ENCODE measurements around the gene SND1.

SND1 gene

GRCh38 chr7:127625331-127625730 lies 26.7 kb upstream of the SND1 start:
- DNase-seq = no peak
- H3K4me3 ChIP-seq (ENCODE audit: insufficient read depth, low read depth, low read length, poor library complexity, severe bottlenecking) = no peak overlapping the region
- H3K27ac ChIP-seq (ENCODE audit: insufficient read depth, low read length, poor library complexity, severe bottlenecking) = no peak overlapping the region
- H3K27me3 ChIP-seq (replicated peaks; ENCODE audit: control insufficient read depth, insufficient read depth, low read length, poor library complexity, severe bottlenecking) = peaks cover 6% of the 10 kb centered on the region
- no peaks in the 10 kb centered on the region for H3K36me3 ChIP-seq (ENCODE audit: control insufficient read depth, insufficient read depth, low read length)
- no peaks in the 10 kb centered on the region for H3K9me3 ChIP-seq (ENCODE audit: control insufficient read depth, low read length)
- H3K4me1 ChIP-seq (ENCODE audit: control insufficient read depth, insufficient read depth, low read length, poor library complexity, severe bottlenecking) = no peaks in the 10 kb centered on the region

DNA sequence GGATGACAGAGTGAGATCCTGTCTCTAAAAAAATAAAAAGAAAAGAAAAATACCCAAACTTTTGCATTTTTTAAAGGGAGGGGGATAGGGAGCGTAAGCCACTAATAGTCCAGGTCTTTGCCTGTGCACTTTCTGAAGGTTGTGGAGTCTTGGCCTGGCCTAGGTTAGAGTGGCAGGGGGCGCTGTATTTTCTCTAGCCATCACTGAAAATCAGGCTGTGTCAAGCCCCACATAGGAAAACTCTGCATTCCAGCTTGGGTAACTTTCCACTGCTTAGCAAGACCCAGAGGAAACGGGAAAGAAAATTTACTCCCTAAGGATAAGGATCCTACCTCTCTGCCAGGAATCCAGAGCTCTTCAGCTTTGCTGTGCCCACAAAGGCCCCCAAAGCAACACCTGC lies 23.5 kb upstream of the SND1 start:
- no peaks in the 10 kb centered on the region for H3K4me1 ChIP-seq (ENCODE audit: control insufficient read depth, insufficient read depth, low read length, poor library complexity, severe bottlenecking)
- DNase-seq = no peak
- no peaks in the 10 kb centered on the region for H3K9me3 ChIP-seq (ENCODE audit: control insufficient read depth, low read length)
- no peaks in the 10 kb centered on the region for H3K27me3 ChIP-seq (replicated peaks; ENCODE audit: control insufficient read depth, insufficient read depth, low read length, poor library complexity, severe bottlenecking)
- H3K4me3 ChIP-seq (ENCODE audit: insufficient read depth, low read depth, low read length, poor library complexity, severe bottlenecking) = no peak overlapping the region
- no peak overlapping the region for H3K27ac ChIP-seq (ENCODE audit: insufficient read depth, low read length, poor library complexity, severe bottlenecking)
- no peaks in the 10 kb centered on the region for H3K36me3 ChIP-seq (ENCODE audit: control insufficient read depth, insufficient read depth, low read length)

DNA sequence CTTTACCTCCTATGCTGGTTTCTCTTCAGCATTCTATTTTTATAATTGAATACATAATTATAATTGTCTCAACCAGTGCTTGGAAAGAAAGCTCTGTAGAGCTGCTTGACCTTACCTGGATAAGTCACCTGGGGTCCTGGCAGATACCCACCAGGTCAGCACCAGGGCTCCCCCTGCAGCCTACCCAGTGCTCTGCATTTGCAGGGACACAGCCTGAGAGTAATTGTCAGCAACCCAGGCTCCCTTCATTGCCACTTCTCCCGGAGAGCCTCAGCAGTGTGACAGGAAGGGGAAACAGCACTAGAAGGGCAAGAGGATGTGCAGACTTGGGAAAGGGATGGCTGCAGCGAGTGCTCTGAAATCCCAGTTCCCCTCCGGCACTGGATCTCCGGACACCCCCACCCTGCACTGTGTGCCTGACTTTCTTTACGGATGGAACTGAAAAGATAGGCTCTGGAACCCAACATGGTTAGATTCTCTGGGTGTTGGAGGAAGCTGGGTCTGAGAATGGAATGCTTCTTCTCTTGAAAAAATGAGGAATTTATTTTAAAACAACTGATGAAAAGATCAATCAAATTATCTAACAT lies 22.6 kb upstream of the SND1 start:
- DNase-seq = no peak
- Histone ChIP-seq H3K27me3 (replicated peaks; ENCODE audit: control insufficient read depth, insufficient read depth, low read length, poor library complexity, severe bottlenecking) (no peaks in the 10 kb centered on the region), H3K4me3 (ENCODE audit: insufficient read depth, low read depth, low read length, poor library complexity, severe bottlenecking) (no peak overlapping the region), H3K9me3 (ENCODE audit: control insufficient read depth, low read length) (no peaks in the 10 kb centered on the region), H3K4me1 (ENCODE audit: control insufficient read depth, insufficient read depth, low read length, poor library complexity, severe bottlenecking) (no peaks in the 10 kb centered on the region), H3K36me3 (ENCODE audit: control insufficient read depth, insufficient read depth, low read length) (no peaks in the 10 kb centered on the region), H3K27ac (ENCODE audit: insufficient read depth, low read length, poor library complexity, severe bottlenecking) (no peak overlapping the region)

DNA sequence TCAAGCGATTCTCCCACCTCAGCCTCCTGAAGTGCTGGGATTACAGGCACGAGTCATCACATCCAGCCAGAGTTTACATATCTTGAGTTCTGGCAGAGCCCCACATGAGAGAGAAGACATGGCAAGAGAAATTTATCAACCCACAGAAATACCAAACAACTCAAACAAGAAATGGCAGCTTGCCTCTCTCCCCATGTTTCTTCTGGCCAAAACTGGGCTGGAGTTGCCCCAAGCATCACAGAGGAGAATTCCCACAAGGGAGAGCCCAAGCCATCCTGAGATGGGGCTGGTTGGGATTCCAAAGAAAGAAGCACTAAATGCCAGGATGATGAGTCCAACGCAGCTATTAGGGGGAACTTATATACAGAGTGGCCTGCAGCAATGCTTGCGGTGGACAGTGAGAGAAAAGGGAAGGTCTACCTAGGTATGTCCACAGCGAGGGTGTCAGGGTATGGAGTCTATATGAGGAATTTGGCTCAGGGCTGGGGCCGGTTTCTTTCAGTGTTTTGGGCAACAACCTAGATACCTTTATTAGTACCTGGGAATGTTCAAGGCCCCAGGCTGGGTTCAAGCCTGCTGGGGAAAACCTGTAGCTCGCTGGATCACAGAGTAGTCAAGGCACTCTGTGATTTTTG lies 19.6 kb upstream of the SND1 start:
- no peaks in the 10 kb centered on the region for H3K36me3 ChIP-seq (ENCODE audit: control insufficient read depth, insufficient read depth, low read length)
- no peak overlapping the region for H3K27ac ChIP-seq (ENCODE audit: insufficient read depth, low read length, poor library complexity, severe bottlenecking)
- no peaks in the 10 kb centered on the region for H3K9me3 ChIP-seq (ENCODE audit: control insufficient read depth, low read length)
- no peak for DNase-seq
- no peaks in the 10 kb centered on the region for H3K4me1 ChIP-seq (ENCODE audit: control insufficient read depth, insufficient read depth, low read length, poor library complexity, severe bottlenecking)
- H3K4me3 ChIP-seq (ENCODE audit: insufficient read depth, low read depth, low read length, poor library complexity, severe bottlenecking) = no peak overlapping the region
- H3K27me3 ChIP-seq (replicated peaks; ENCODE audit: control insufficient read depth, insufficient read depth, low read length, poor library complexity, severe bottlenecking) = peaks cover 4% of the 10 kb centered on the region

DNA sequence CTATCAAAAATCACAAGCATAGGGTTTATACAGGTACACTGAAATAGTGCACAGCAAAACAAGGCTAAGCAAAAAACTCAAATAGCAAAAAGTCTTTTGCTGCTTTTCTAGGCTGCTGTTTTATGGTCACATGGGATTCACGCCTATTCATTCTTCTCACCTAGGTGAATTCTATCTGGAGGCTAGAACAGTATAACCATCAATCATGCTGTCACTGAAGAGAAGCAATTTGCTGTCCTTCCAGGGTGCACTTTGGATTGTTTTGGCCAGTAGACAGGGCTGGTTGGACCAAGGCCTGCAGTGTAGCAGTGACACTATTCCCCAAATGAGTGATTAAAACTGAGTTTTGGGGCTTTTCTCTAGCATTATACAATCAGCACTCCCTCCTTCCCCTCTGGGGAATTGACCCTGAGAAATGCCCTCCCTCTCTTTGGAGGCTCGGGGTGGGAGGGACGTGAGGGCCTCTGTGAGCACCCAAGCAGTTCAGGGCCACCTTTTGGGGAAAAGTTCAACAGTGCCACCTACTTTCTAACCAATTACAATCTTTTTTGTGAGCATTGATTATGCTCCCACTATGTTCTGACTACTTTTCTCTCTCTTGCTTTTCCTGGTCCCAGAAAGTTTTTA lies 16.2 kb upstream of the SND1 start:
- Histone ChIP-seq H3K9me3 (ENCODE audit: control insufficient read depth, low read length) (no peaks in the 10 kb centered on the region), H3K27me3 (replicated peaks; ENCODE audit: control insufficient read depth, insufficient read depth, low read length, poor library complexity, severe bottlenecking) (peaks cover 4% of the 10 kb centered on the region), H3K4me3 (ENCODE audit: insufficient read depth, low read depth, low read length, poor library complexity, severe bottlenecking) (no peak overlapping the region), H3K27ac (ENCODE audit: insufficient read depth, low read length, poor library complexity, severe bottlenecking) (no peak overlapping the region), H3K36me3 (ENCODE audit: control insufficient read depth, insufficient read depth, low read length) (no peaks in the 10 kb centered on the region), H3K4me1 (ENCODE audit: control insufficient read depth, insufficient read depth, low read length, poor library complexity, severe bottlenecking) (no peaks in the 10 kb centered on the region)
- DNase-seq = no peak

- H3K4me1 ChIP-seq (ENCODE audit: control insufficient read depth, insufficient read depth, low read length, poor library complexity, severe bottlenecking) = no peaks in the 10 kb centered on the region
- H3K9me3 ChIP-seq (ENCODE audit: control insufficient read depth, low read length) = no peaks in the 10 kb centered on the region
- peaks cover 4% of the 10 kb centered on the region for H3K27me3 ChIP-seq (replicated peaks; ENCODE audit: control insufficient read depth, insufficient read depth, low read length, poor library complexity, severe bottlenecking)
- H3K27ac ChIP-seq (ENCODE audit: insufficient read depth, low read length, poor library complexity, severe bottlenecking) = no peak overlapping the region
- H3K36me3 ChIP-seq (ENCODE audit: control insufficient read depth, insufficient read depth, low read length) = no peaks in the 10 kb centered on the region
- DNase-seq = no peak
- no peak overlapping the region for H3K4me3 ChIP-seq (ENCODE audit: insufficient read depth, low read depth, low read length, poor library complexity, severe bottlenecking)
Observed at GRCh38 chr7:127638197-127638596, 13.8 kb upstream of the SND1 start.

DNA sequence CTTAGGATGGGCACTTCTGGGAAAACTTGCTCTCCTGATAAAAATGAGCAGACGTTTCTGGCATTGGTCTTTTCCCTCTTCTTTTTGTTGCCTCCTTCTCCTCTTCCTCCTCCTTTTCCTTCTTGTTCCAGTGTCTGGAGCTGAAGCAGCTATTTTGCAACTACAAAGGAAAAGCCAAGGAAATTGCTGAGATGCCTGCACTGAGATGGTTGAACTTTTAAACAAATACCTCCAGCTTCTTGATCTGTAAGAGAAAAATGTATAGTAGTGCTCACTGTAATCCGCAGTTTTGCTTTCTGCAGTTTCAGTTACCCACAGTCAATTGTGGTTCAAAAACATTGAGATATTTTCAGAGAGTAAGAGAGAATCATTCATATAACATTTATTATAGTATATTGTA lies 7.5 kb upstream of the SND1 start:
- no peak for DNase-seq
- H3K27ac ChIP-seq (ENCODE audit: insufficient read depth, low read length, poor library complexity, severe bottlenecking) = no peak overlapping the region
- H3K9me3 ChIP-seq (ENCODE audit: control insufficient read depth, low read length) = no peaks in the 10 kb centered on the region
- no peaks in the 10 kb centered on the region for H3K27me3 ChIP-seq (replicated peaks; ENCODE audit: control insufficient read depth, insufficient read depth, low read length, poor library complexity, severe bottlenecking)
- no peaks in the 10 kb centered on the region for H3K36me3 ChIP-seq (ENCODE audit: control insufficient read depth, insufficient read depth, low read length)
- H3K4me1 ChIP-seq (ENCODE audit: control insufficient read depth, insufficient read depth, low read length, poor library complexity, severe bottlenecking) = no peaks in the 10 kb centered on the region
- H3K4me3 ChIP-seq (ENCODE audit: insufficient read depth, low read depth, low read length, poor library complexity, severe bottlenecking) = no peak overlapping the region

DNA sequence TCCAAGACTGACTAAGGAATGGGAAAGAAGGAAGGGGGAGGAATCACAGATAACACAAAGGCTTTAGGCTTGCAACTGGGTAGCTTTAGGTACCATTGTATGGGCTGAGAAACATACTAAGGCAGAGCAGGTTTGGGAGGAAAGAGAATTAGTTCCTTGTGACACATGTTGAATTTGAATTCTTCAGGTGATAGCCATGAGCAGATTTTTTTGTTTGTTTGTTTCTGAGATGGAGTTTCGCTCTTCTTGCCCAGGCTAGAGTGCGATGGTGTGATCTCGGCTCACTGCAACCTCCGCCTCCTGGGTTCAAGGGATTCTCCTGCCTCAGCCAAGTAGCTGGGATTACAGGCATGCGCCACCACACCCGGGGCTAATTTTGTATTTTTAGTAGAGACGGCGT lies 4.4 kb upstream of the SND1 start:
- Histone ChIP-seq H3K4me3 (ENCODE audit: insufficient read depth, low read depth, low read length, poor library complexity, severe bottlenecking) (no peak overlapping the region), H3K36me3 (ENCODE audit: control insufficient read depth, insufficient read depth, low read length) (no peaks in the 10 kb centered on the region), H3K9me3 (ENCODE audit: control insufficient read depth, low read length) (no peaks in the 10 kb centered on the region), H3K4me1 (ENCODE audit: control insufficient read depth, insufficient read depth, low read length, poor library complexity, severe bottlenecking) (no peaks in the 10 kb centered on the region), H3K27me3 (replicated peaks; ENCODE audit: control insufficient read depth, insufficient read depth, low read length, poor library complexity, severe bottlenecking) (no peaks in the 10 kb centered on the region), H3K27ac (ENCODE audit: insufficient read depth, low read length, poor library complexity, severe bottlenecking) (no peak overlapping the region)
- no peak for DNase-seq

GRCh38 chr7:127648986-127649385 lies 3.0 kb upstream of the SND1 start:
- no peak overlapping the region for H3K4me3 ChIP-seq (ENCODE audit: insufficient read depth, low read depth, low read length, poor library complexity, severe bottlenecking)
- H3K27me3 ChIP-seq (replicated peaks; ENCODE audit: control insufficient read depth, insufficient read depth, low read length, poor library complexity, severe bottlenecking) = no peaks in the 10 kb centered on the region
- no peak for DNase-seq
- H3K36me3 ChIP-seq (ENCODE audit: control insufficient read depth, insufficient read depth, low read length) = no peaks in the 10 kb centered on the region
- no peaks in the 10 kb centered on the region for H3K9me3 ChIP-seq (ENCODE audit: control insufficient read depth, low read length)
- H3K27ac ChIP-seq (ENCODE audit: insufficient read depth, low read length, poor library complexity, severe bottlenecking) = no peak overlapping the region
- H3K4me1 ChIP-seq (ENCODE audit: control insufficient read depth, insufficient read depth, low read length, poor library complexity, severe bottlenecking) = peaks cover 10% of the 10 kb centered on the region

DNA sequence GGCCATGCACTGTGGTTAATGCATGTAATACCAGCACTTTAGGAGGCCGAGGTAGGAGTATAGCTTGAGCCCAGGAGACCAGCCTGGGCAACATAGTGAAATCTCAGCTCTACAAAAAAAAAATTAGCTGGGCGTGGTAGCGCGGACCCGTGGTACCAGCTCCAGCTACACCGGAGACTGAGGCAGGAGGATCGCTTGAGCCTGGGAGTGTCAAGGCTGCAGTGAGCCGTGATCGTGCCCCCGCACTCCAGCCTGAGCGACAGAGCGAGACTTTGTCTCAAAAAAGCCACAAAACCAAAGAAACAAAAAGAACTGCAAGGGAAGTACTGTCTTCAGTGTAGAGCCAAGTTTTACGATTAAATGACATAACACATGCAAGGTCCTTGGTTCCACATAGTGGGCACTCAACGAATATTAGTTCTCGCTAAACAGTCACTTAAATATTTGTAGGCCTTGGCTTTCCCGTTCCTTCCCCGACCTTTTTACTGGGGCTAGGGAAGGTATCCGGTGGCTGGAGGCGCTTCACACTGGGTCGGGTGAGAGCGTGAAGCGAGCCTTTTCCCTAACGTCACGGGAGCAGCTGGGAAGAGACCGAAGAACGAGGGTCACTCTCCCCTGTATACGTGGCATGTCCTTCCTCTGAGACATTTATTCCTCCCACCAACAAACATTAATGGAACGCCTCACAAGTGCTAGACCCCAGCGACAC lies 993 bp upstream of the SND1 start:
- H3K4me3 ChIP-seq (ENCODE audit: insufficient read depth, low read depth, low read length, poor library complexity, severe bottlenecking) = peak overlapping the region; percentile 53
- peak overlapping the region; percentile 86 for H3K27ac ChIP-seq (ENCODE audit: insufficient read depth, low read length, poor library complexity, severe bottlenecking)
- H3K36me3 ChIP-seq (ENCODE audit: control insufficient read depth, insufficient read depth, low read length) = no peaks in the 10 kb centered on the region
- no peaks in the 10 kb centered on the region for H3K9me3 ChIP-seq (ENCODE audit: control insufficient read depth, low read length)
- H3K27me3 ChIP-seq (replicated peaks; ENCODE audit: control insufficient read depth, insufficient read depth, low read length, poor library complexity, severe bottlenecking) = no peaks in the 10 kb centered on the region
- H3K4me1 ChIP-seq (ENCODE audit: control insufficient read depth, insufficient read depth, low read length, poor library complexity, severe bottlenecking) = peaks cover 13% of the 10 kb centered on the region
- DNase-seq = no peak
